Measurements from ENCODE around the gene COQ8A.
"Not testable (repeated sequence)": the region's sequence is repeated elsewhere in the genome, so short reads cannot be mapped to it uniquely, and the experiment has no call there.

COQ8A gene

DNA sequence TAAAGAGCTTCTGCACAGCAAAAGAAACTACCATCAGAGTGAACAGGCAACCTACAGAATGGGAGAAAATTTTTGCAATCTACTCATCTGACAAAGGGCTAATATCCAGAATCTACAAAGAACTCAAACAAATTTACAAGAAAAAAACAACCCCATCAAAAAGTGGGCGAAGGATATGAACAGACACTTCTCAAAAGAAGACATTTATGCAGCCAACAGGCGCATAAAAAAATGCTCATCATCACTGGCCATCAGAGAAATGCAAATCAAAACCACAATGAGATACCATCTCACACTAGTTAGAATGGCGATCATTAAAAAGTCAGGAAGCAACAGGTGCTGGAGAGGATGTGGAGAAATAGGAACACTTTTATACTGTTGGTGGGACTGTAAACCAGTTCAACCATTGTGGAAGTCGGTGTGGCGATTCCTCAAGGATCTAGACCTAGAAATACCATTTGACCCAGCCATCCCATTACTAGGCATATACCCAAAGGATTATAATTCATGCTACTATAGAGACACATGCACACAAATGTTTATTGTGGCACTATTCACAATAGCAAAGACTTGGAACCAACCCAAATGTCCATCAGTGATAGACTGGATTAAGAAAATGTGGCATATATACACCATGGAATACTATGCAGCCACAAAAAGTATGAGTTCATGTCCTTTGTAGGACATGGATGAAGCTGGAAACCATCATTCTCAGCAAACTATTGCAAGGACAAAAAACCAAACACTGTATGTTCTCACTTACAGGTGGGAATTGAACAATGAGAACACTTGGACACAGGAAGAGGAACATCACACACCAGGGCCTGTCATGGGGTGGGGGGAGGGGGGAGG, 10.6 kb upstream of the COQ8A start:
- FAIRE-seq = not testable (repeated sequence)

DNA sequence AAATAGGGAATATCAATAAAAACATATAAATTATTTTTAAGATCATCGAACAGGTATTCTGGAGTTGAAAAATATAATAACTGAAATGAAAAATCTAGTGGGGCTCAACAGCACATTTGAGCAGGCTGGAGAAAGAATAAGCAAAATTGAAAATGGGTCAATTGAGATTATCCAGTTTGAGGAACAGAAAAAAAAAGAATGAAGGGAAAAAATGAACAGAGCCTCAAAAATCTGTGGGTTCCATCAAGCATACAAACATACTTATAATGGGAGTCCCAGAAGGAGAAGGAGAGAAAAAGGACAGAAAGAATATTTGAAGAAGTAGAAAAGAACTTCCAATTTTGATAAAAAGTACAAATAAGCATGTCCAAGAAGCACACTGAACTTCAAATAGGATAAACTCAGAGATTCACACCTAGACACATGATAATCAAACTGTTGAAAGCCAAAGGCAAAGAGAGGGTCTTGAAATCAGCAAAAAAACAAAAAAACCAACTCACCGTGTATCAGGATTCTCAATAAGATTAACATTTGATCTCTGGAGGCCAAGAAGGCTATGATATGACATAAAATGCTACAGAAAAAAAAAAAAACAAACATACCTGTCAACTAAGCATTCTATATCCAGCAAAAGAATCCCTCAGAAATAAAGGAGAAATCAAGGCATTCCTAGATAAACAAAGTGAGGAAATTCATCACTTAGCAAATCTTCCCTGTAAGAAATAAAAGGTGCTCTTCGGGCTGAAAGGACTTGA, 5.4 kb upstream of the COQ8A start:
- no peak for FAIRE-seq

DNA sequence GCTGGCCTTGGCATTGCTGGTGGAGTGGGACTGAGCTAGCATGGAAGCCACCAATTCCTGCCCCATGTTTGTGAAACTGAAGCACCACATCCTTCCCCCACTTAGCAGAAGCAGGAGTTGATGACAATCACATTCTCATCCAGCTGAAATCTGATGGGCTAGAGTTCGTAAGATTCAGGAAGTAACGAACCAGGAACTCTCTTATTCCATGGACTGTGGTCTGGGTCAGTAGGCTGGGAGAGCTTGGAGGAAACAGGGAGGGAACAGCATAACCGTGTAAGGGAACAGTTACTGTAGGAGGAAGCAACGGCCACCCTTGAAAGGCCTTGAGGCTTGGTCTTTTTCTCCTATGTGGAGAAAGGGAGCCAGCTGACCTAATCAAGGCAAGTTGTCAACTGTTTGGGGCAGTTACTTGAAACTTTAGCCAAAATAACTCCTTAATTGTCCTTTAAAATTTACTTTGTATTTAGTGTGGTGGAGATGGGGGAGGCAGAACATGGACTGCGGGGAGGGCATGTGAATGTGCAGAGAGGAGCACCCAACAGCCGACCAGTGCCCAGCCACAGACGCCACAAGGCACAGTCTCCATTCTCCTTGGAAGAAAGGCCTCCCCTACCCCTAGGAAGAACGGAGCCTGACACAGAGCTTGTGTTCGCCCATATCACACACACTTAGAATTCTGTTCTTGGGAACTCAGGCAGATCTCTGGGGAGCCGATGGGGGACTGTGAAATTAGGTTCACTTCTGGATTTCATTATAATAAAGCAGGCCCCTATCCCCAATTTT, 2.0 kb upstream of the COQ8A start:
- FAIRE-seq = no peak

DNA sequence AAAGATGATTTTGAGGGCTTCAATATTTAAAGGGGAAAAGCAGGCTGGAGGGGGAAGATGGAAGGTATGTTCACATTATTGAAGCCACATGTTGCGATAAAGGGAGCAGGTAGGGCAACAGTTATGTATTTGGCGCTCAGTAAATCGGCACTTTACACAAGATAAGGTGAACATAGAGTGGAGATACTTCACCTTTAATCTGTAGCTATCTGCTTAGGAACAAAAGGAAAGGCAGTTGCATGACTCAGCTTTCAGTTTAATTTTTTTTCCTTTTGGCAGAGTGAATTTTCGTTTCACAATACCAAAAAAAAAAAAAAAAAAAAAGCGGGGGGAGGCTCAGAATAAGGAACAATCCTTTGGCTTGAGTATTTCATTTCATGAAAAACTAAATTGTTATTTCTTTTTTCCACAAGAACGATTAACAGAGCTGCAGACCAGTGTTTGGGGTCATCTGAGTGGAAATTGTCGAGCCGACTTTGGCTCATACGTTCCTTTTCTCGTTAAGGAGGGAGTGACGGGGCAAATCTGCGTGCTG, 1.1 kb upstream of the COQ8A start:
- peak; percentile 34 for FAIRE-seq

DNA sequence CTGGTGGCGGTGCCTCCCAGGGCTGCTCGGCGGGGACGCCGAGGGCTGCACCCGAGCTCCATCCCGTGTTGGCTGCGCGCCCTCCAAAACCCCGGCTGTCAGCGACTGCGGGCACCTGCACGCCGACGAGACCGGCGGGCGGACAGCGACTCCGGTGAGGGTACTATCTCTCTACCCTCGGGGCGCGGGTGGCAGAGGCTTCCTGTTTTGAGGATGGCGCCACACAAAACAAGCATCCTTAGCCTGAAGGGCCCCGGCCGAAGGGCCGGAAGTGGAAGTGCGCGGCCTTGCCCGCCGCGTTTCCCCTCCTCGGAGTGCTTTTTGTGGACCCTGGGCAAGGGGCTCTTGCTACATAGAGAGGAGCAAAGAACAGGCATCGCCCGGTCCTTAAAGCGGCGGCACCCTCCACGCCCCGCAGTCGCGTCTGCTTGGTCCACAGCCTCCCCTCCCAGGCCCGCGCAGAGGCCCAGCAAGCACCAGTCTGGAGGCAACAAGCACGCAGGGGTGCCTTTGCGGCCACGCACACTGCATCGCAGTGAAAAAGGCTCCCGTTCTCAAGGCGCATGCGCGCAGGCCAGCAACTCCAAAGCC, 561 bp upstream of the COQ8A start:
- FAIRE-seq = no peak

DNA sequence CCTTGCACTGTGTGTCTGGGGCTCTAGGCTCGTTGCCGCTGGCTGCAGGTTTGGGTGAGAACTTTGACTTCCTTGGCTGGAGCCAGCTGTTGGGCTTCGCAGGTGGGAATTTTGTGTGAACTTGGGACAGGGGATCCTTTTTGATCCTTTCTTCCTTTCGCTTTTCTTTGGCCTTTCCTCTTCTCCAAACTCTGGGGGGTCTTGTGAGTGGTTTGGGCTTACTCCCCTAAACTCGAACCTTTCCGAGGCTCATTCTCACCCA, 643 bp downstream of the COQ8A start:
- no peak for FAIRE-seq

DNA sequence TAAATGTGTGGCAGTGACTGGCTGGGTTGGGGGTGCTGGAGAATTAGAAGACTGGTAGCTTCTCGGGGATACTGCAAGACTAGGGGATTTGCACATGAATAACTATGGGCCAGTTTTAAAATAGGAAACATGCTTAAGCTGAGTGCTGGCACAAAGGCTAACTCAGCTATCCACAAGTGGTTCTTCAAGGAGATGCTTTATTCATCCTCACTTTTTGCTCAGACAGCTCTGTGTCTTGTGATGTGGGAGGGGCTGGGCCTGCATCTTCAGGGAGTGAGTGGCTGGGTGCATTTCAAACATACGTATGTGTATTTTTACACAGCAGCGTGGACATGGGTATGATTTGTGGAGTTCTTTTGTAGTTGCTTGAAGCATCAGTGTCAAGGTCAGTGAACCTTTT, 2.3 kb downstream of the COQ8A start:
- FAIRE-seq = no peak

DNA sequence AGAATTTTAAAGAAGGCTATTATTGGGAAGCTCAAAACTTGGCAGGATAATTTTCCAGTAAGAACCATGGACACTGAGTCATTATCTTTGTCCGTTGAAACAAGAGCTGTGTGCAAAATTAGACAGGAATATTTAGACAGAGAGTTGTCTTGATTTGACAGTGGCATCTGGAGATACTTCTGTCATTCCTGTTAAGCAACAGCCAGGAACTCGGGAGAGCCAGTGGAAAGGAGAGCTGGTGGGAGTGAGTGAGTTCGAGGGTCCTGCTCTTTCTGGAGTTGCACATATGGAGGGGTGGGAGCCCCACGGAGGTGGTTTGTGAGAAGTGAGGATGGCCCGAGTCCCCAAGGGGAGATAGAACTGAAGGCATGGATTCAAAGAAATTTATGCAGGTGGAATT, 3.1 kb downstream of the COQ8A start:
- FAIRE-seq = no peak

DNA sequence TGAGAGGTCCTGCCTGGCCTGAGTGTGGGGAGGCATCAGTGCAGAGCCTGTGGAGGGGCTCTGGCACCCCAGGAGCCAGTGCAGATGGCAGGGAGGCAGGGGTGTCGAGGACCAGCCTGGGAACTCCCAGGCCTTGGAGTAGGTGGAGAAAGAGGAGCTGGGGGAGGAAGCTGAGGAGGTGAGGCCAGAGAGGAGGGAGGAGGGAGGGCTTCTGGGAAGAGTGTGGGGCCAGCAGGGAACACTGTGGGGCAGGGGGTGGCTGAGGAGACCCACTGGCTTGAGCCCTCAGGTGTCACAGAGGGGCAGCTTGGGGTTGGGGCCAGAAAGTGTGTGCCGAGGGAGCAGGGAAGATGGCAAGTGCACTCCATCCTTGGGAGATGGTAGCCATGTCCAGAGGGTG, 3.8 kb downstream of the COQ8A start:
- FAIRE-seq = no peak

DNA sequence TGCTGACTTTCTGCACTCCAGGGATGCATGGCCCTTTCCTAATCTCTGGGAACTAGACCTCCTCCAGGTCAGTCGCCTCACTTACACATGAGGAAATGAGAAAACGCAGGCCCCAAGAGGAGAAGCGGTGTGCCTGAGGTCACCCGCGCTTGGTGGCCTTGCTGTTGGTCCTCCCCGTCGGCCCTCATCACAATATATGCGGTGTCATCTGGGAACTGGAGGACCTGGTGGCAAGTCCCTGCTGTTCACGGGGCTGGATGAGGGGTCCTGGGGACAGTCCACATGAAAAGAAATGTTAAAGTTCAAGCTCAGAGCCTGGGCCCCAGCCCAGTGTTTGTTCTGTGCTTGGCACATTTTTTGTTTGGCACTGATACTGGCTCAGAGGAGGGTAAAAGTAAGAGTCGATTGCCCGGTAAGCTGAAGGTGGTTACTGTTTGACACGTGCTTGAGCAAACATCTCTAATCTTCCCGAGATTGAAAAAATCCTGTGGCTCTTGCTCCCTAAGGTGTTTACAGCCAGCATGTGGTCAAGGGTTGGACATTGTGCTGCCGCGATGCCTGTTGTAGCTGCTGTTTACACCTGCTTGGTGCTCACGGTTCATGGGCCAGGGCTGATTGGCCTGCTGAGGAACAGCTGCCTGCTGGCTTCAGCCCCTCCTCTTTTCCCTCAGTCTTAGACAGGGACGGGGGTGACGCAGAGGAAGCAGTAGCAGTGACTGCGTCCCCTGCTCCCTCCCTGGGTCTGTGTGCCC, 5.2 kb downstream of the COQ8A start:
- no peak for FAIRE-seq

DNA sequence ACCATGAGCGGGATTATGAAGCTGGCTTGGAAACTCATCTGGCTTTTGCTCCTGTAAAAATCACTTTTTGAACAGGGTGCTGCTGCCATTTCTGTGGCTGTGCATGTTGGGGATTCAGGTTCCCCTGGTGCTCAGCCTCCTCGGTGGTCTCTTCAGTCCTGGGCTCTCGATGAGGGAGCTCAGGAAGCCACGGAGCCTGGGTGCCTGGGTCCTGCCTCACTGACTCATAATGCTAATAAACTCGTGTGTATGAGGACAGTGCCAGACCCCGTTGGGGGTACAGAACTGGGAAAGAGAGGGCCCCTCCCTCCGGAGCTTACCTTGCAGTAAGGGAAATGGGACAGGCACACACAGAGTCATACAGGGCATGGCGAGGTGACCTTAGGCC, 5.8 kb downstream of the COQ8A start:
- no peak for FAIRE-seq

DNA sequence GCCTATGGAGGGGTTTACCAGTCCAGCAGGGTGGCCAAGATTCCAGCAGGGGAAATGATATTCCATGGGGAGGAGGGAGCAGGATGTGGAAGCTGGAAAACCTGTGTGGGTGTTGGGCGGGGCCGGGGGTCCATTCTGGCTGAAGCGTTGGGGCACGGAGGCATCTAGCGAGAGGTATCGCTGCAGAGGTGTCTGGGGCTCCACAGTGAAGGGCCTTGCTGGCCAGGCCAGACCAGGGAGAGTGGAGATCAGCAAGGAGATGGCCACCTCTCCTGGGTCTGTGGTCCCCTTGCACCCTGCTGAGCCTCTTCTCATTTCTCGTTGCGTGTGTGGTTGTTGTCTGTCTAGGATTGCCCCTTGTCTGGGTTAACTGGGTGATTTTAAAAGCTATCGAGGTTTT, 6.2 kb downstream of the COQ8A start:
- no peak for FAIRE-seq

DNA sequence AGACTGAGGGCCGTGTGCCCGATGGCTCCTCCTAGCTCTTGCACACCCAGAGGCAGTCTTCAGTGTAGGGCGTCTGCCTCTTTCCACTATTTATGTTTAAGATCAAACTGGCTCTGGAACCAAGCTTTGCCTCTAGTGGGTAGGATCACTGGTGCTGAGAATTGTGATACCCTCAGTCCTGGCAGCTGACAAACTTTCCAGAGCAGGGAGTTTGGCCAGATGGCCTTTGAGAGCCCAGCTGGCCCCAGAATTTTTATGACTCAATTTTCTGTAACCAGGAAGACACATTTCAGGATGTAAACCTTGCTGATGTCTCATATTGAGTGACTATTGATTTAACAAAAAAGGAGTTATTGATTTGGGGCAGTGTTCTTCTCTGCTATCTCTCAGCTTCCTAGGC, 6.7 kb downstream of the COQ8A start:
- FAIRE-seq = no peak

DNA sequence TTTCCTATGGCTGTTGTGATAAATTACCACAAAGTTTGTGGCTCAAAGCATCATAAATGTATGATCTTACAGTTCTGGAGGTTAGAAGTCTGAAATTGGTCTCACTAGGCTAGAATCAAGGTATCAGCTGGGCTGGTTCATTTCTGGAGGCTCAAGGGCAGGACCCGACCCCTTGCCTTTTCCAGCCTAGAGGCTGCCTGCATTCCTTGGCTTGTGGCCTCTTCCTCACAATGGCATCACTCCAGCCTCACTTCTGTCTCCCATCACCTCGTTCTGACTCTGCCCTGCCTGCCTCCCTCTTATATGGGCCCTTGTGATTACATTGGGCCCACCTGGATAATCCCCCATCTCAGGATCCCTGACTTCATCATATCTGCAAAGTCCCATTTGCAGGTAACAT, 8.0 kb downstream of the COQ8A start:
- FAIRE-seq = no peak

DNA sequence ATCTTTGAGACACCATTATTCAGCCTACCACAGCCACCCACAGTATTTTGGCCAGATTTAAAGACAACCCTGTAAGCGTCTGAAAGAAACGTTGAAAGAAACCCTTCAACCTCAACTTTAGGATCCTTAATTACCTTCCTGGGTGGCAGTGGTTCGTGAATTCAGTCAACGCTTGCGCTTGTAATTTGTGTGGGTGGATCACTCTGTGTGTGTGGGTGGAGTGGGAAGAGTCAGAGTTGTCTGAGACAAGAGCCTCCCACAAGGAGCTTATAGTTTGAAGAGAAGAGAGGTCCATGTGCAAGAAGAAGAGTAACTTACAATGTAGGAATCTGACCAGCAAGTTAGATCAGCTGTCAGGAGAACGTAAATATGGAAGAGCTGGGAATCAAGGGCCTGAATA, 8.4 kb downstream of the COQ8A start:
- no peak for FAIRE-seq

DNA sequence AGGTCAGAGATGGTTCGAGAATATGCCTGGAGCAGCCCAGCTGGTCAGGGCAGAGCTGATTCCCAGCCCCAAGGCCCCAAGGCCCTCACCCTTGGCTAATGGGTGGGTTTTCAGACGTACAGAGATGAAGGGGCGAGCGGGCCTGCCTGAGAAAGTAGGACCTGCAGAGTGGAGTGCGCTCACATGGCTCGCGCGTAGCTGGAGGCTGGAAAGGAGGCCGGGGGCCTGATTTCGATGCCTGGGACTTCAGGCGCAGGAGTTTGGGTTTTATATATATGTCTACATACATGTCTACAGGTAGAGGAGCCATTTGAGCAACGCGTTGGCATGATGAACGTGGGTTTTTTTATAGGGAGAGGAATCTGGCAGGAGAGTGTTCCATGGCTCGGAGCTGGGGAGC, 8.9 kb downstream of the COQ8A start:
- FAIRE-seq = no peak

DNA sequence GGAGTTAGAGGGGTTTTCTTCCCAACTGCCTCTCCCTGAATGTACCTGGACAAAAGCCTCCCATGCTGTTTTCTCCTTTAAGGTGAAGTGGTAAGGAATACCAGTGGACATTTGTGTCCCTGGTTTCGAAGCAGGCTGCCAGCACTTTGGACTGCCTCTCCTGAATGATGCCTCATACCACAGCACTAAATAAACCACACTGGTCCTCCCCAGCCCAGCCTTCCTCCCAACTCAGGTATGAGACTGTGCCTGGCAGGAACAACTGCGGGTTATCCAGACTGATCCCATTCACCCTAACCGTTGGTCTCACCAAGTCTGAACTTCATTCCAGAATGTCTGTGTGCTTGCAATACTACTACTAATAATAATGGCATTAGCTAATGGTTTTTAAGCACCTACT, 9.3 kb downstream of the COQ8A start:
- no peak for FAIRE-seq

DNA sequence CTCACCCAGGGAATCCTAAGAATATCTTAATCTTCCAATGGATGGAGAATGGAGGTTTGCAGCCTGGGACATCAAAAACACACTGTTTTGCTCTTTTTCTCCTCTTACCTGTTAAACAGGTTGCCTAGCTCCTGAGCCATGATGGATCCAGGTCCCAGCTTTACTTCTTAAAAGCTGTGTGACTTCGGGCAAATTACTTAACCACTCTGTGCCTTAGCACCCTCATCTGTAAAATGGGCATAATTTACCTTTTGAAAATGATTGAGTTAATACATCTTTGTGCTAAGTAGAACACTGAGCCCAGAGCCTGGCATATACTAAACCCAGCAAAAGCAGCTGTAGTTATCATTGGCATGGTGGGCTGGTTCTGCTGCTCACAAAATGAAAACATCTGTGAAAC, 10.2 kb downstream of the COQ8A start:
- no peak for FAIRE-seq

DNA sequence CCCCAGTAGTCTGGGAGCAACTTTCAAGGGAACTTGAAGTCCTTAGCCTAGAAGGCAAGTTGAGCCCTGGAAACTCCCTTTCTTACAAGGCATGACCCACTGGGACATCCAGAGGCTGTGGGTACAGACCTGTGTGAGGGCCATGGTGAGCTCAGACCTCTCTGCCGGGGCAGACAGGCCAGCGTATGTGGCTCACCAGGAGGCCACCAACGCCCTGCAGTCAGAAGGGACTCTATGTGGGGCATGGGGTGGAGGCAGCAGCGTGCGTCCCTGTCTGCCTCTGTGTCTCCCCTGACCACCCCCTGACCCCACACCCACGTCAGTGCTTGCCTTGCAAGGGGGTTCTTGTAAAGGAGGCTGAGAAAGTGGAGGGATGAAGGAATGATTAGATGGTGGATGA, 10.8 kb downstream of the COQ8A start:
- FAIRE-seq = no peak

DNA sequence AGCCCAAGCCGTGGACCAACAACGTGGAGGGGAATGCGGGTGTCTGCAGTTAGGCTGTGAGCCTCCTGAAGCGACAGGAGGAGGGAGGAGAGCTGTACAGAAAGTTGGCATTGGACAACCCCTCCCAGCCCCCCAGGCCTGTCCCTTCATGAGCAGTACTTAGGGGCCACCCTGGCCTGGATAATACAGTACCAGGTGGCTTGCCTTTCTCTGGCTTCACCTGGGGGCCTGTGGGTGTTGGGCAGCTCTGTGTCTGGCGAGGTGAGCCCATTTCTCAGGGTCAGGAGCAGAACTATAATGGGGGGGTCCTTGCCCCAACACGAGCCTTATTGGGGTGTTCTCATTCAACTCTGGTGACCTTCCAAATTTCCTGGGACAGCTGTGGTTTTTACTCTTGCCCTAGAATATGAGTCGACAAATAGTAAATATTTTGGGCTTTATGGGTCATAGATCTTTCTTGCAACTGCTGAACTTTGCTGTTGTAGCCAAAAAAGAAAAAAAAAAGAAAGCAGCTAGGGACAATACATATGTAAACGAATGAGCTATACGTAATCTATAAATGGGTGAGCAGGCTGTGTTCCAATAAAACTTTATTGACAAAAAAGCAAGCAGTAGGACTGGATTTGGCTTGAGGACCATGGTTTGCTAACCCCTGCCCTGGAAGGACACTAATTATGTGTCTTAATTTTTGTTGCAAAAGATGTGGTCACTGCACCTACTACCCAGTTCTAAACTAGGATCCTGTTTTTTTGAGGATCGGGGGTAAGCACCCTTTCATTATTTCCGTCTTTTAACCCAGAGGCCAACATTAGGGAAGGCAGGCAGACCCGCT, 11.4 kb downstream of the COQ8A start:
- FAIRE-seq = no peak

DNA sequence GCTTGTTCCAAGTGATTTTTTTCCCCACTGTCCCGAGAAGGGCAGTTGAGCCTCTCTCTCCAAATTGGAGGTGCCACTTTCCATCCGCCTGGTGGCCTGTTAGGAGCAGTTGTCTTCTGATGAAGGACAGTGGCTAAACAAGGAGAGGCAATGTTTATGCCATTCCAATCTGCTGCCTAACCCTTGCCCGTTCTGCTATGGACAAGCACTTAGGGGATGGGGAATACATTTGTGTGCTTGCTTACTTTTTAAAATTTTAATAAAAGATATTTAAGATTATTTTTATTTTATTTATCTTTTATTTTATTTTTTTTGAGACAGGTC, 12.0 kb downstream of the COQ8A start:
- no peak for FAIRE-seq
